ENCODE measurements around the gene LGALS7B.
"Not testable (repeated sequence)": the region's sequence is repeated elsewhere in the genome, so short reads cannot be mapped to it uniquely, and the experiment has no call there.

LGALS7B gene

GRCh38 chr19:38803543-38803942 is 14.5 kb downstream of the LGALS7B start:
- in situ Hi-C loops (cut with MboI; ENCODE audit: low pct_unique_long_range_greater_than_20kb, low sequenced_read_pairs, unreplicated experiment), result no loop called here
- TF ChIP-seq CTCF (IDR thresholded peaks at IDR 0.05; ENCODE audit: extremely low read depth, insufficient read depth, missing control alignments), result no peak

GRCh38 chr19:38805180-38805579 is 16.2 kb downstream of the LGALS7B start:
- no peak for TF ChIP-seq CTCF (IDR thresholded peaks at IDR 0.05; ENCODE audit: extremely low read depth, insufficient read depth, missing control alignments)
- in situ Hi-C loops (cut with MboI; ENCODE audit: low pct_unique_long_range_greater_than_20kb, low sequenced_read_pairs, unreplicated experiment), result no loop called here
- peak; percentile 24 for DNase-seq (ENCODE audit: low spot score)

More at GRCh38 chr19:38803543-38803942, 14.5 kb downstream of the LGALS7B start:
- no peak for DNase-seq (ENCODE audit: low spot score)

GRCh38 chr19:38806371-38806770 is 17.4 kb downstream of the LGALS7B start:
- TF ChIP-seq CTCF (IDR thresholded peaks at IDR 0.05; ENCODE audit: extremely low read depth, insufficient read depth, missing control alignments), result no peak
- in situ Hi-C loops (cut with MboI; ENCODE audit: low pct_unique_long_range_greater_than_20kb, low sequenced_read_pairs, unreplicated experiment), result no loop called here
- DNase-seq (ENCODE audit: low spot score), result no peak

GRCh38 chr19:38807374-38808098 is 18.5 kb downstream of the LGALS7B start:
- DNase-seq (ENCODE audit: low spot score); in situ Hi-C loops (cut with MboI; ENCODE audit: low pct_unique_long_range_greater_than_20kb, low sequenced_read_pairs, unreplicated experiment): not testable (repeated sequence)

GRCh38 chr19:38808741-38809140 is 19.7 kb downstream of the LGALS7B start:
- no peak for DNase-seq (ENCODE audit: low spot score)
- in situ Hi-C loops (cut with MboI; ENCODE audit: low pct_unique_long_range_greater_than_20kb, low sequenced_read_pairs, unreplicated experiment), result no loop called here
- TF ChIP-seq CTCF (IDR thresholded peaks at IDR 0.05; ENCODE audit: extremely low read depth, insufficient read depth, missing control alignments), result no peak

GRCh38 chr19:38809592-38810252 is 20.7 kb downstream of the LGALS7B start:
- no peak for DNase-seq (ENCODE audit: low spot score)
- no peak for TF ChIP-seq CTCF (IDR thresholded peaks at IDR 0.05; ENCODE audit: extremely low read depth, insufficient read depth, missing control alignments)
- in situ Hi-C loops (cut with MboI; ENCODE audit: low pct_unique_long_range_greater_than_20kb, low sequenced_read_pairs, unreplicated experiment), result no loop called here

All from GM13977 (cell line).